Stimulated activated memory B cell treated with anti-CD40 and anti-IgM and Interleukin-4, amounts not matched to agents 10 μg/mL and 1 μg/mL and 100 μg/mL, for 72 hours (primary cell): ENCODE data around the gene C19orf25.

Source experiments
- ATAC-seq: fragments of 150-1000 bp; cut with Tn5 transposase; 2 replicates; pipeline ENCODE4 v1.10.0; 2021
- H3K27ac Mint-ChIP-seq: one replicate; pipeline ENCODE4 v1.8.0; 2022; ENCODE audit warnings: mild to moderate bottlenecking, mixed read lengths
- H3K27me3 Mint-ChIP-seq: one replicate; pipeline ENCODE4 v1.8.0; 2022; ENCODE audit warnings: mixed read lengths
- H3K36me3 Mint-ChIP-seq: one replicate; pipeline ENCODE4 v1.8.0; 2022; ENCODE audit warnings: mixed read lengths
- H3K4me1 Mint-ChIP-seq: one replicate; pipeline ENCODE4 v1.8.0; 2022; ENCODE audit warnings: mixed read lengths
- H3K4me3 Mint-ChIP-seq: one replicate; pipeline ENCODE4 v1.8.0; 2022; ENCODE audit warnings: mild to moderate bottlenecking, moderate library complexity, mixed read lengths
- H3K9me3 Mint-ChIP-seq: one replicate; pipeline ENCODE4 v1.8.0; 2022; ENCODE audit warnings: mixed read lengths

The C19orf25 gene

DNA sequence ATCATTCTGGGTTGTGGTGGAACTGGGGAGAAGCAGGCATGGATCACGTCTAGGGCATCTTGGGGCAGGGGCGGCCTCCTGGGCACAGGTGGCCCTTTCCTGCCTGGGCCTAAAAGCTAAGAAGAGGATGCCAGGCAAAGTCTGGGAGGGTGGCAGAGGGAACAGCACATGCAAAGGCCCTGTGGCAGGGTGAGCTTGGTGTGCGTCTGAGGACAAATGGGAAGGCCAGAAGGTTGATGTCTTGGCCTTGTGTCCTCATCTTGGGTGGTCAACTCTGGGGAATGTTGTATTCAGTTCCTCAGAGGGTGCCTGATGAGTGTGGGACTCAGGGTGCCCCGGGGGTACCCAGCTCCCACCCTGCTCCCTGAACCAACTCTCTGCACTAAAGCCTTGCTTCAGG, 39.5 kb upstream of the C19orf25 start:
- no peak for ATAC-seq
- Mint-ChIP-seq H3K4me1 (peaks cover 6% of the 10 kb centered on the region), H3K27me3 (peaks cover 76% of the 10 kb centered on the region), H3K4me3 (no peak overlapping the region), H3K27ac (no peak overlapping the region), H3K9me3 (peaks cover 2% of the 10 kb centered on the region), H3K36me3 (no peaks in the 10 kb centered on the region)

DNA sequence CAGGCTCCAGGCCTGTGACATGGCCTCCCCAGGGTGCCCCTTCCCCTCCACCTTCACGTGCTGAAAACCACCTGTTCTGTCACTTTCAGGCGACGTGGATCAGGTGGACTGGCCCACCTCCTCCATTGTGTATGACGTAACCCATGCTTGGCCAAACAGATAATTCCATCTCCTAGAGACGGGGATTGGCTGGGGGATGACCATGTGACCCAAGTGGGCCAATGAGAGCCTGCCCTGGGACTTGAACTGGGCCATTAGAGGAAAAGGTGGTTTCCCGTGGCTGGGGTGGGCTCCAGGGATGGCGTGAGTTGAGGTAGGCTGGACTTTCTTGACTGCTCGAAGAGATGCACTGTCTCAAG, 37.4 kb upstream of the C19orf25 start:
- Mint-ChIP-seq H3K4me3 (no peak overlapping the region), H3K4me1 (peaks cover 6% of the 10 kb centered on the region), H3K27me3 (peaks cover 71% of the 10 kb centered on the region), H3K36me3 (no peaks in the 10 kb centered on the region), H3K9me3 (peaks cover 2% of the 10 kb centered on the region), H3K27ac (no peak overlapping the region)
- ATAC-seq: no peak

DNA sequence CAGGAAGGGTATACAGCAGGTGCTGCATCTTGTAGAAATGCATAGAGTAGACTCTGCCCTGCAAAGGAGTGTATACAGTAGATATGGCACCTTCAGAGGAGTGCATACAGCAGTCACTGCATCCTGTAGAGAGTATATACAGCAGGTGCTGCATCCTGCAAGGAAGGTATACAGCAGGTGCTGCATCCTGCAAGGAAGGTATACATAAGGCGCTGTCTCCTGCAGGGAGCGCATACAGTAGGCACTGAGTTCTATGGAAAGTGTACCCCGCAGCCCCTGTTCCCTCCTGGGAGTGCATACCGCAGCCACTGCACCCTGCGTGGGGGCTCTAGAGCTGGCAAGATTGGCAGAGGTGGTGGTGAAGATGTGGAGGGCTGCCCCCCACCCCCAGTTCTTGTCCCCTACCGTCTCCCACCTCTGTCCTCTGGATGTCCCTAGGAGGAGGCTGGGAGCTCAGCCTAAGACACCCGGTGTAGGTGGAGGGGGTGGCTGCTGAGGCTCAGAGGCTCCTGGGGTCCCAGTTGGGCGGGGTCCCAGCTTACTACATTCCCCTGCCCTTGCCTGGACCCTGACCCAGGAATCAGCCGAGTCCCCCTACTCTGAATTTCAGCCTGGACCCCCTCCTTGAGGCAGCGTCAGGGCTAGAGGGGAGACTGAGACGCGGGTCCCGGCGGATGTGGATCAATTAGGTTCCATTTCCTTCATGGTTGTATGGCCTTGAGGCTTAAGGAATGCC, 36.1 kb upstream of the C19orf25 start:
- no peak for ATAC-seq
- Mint-ChIP-seq H3K36me3 (no peaks in the 10 kb centered on the region), H3K4me1 (peaks cover 6% of the 10 kb centered on the region), H3K27ac (no peak overlapping the region), H3K27me3 (peaks cover 78% of the 10 kb centered on the region), H3K9me3 (peaks cover 2% of the 10 kb centered on the region), H3K4me3 (no peak overlapping the region)

DNA sequence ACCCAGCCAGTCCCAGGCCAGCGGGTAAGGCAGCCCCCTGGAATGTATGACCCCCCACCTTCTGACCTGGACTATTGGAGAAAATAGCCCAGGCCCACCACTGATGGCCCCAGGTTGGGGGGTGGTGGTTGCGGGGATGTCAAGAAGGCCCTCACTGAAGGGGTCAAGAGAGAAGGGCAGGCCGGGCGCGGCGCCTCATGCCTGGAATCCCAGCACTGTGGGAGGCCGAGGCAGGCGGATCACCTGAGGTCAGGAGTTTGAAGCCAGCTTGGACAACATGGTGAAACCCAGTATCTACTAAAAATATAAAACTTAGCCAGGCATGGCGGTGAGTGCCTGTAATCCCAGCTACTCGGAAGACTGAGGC, 35.3 kb upstream of the C19orf25 start:
- H3K4me1 Mint-ChIP-seq: peaks cover 6% of the 10 kb centered on the region
- H3K4me3 Mint-ChIP-seq: peak overlapping the region; percentile 1
- no peaks in the 10 kb centered on the region for H3K36me3 Mint-ChIP-seq
- peaks cover 87% of the 10 kb centered on the region for H3K27me3 Mint-ChIP-seq
- peaks cover 2% of the 10 kb centered on the region for H3K9me3 Mint-ChIP-seq
- H3K27ac Mint-ChIP-seq: no peak overlapping the region
- no peak for ATAC-seq

DNA sequence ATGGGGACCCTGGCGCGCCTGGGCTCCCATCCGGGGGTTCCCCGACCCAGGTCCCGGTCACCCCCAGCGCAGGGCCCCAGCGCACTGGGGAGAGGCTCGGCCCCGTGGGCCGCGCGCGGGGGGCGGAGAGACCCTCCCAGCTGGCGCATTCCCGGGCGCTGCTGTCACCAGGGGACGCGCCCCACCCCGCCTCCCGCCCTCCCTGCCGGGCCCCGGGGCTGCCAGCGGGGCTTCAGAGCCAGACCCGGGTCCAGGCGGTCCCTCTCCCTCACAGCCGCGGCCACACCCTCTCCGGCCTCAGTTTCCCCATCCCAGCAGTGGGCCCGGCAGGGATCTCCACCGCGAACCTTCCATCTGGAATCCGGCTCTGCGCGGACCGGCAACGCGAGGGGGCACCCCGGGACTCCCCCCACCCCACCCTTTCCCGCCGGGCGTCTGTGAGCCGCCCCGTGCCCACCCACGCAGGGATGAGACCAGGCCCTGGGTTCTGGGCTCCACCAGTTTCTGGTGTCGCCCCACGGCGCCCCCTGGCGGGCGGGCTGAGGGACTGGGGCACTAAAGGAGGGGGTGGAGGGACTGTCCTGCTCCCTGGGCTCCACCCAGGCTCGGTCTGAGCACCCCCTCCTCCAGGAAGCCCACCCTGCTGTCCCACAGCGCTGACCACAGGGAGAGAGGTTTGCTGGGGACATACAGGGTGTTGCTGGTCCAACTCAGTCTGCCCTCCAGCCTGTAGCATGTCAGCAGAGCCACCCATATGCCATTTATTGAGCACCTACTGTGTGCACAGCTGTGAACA, 34.7 kb upstream of the C19orf25 start:
- Mint-ChIP-seq H3K9me3 (peaks cover 3% of the 10 kb centered on the region), H3K36me3 (no peaks in the 10 kb centered on the region), H3K4me3 (peak overlapping the region; percentile 1), H3K27me3 (peaks cover 87% of the 10 kb centered on the region), H3K27ac (no peak overlapping the region), H3K4me1 (peaks cover 6% of the 10 kb centered on the region)
- peak; percentile 38 for ATAC-seq

GRCh38 chr19:1512671-1513498, 33.9 kb upstream of the C19orf25 start, which contains the start of gene ADAMTSL5:
TSS of gene ADAMTSL5 (minus strand) at chr19:1513019. CDS start at chr19:1510943, 2,076 bp downstream.
- Mint-ChIP-seq H3K9me3 (peaks cover 7% of the 10 kb centered on the region), H3K27ac (no peak within 1 kb of the TSS), H3K4me3 (peak within 1 kb of the TSS; percentile 58), H3K4me1 (peaks cover 9% of the 10 kb centered on the region), H3K27me3 (peaks cover 87% of the 10 kb centered on the region), H3K36me3 (peaks cover 2% of the 10 kb centered on the region)
- peak; percentile 74 for ATAC-seq

DNA sequence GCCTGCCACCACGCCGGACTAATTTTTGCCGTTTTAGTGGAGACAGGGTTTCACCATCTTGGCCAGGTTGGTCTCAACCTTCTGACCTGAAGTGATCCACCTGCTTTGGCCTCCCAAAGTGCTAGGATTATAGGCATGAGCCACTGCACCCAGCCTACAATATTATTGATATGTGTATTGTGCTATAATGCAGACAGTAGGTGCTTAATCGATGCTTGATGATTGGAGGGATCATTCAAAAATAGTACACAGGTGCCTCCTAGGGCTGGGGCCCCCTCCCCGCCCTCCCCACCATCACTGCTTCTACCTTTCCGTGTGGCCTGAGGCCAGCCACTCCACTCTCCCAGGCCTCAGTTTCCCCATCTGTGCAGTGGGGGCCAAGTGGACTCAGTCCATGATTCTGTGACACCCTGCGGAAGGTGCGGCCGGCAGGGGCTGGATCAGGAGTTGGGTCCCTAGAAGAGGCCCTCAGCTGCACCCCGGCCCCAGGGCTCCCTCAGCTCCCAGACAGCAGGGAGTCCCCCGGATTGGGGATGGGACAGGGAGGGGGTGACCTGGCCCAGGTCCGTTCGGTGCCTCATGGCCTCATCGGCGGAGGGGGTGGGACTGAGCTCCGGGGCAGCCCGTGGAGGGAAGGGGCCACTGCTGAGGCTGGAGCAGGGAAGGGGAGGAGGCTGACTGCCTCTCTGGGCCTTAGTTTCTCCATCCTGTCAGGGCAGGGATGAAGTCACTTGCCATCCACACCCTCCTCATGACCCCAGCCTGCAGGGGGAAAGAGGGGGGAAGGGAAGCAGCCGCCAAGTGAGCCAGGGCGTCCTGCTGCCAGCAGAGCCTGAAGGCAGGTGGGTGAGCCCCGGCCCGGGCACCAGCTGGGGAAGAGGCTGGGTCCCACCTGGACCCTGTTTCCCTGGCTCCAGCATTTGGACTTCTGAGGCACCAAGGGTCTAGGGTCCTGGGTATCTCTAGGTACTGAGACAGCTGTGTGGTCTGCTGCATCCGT, 32.6 kb upstream of the C19orf25 start:
- Mint-ChIP-seq H3K9me3 (peaks cover 8% of the 10 kb centered on the region), H3K27ac (no peak overlapping the region), H3K27me3 (peaks cover 91% of the 10 kb centered on the region), H3K4me1 (peaks cover 18% of the 10 kb centered on the region), H3K36me3 (peaks cover 5% of the 10 kb centered on the region), H3K4me3 (no peak overlapping the region)
- no peak for ATAC-seq

GRCh38 chr19:1510807-1511206, 31.8 kb upstream of the C19orf25 start:
- H3K4me3 Mint-ChIP-seq: no peak overlapping the region

DNA sequence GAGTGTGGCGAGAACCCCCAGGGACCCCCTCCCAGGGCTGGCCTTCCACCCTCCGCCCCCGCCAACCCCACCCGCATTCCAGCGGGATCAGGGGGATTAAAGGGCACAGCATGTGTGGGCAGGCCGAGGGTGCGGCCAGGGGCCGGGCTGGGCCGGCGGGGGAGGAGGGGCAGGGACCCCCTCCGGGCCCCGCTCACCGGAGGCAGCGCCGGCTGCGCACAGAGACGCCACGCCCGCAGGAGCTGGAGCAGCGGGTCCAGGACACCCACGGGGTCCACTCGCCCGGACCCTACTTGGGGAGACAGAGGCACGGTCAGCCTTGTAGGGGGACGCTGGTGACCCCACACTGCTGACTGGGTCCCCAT, 31.4 kb upstream of the C19orf25 start:
- H3K9me3 Mint-ChIP-seq: peaks cover 6% of the 10 kb centered on the region
- no peak overlapping the region for H3K4me3 Mint-ChIP-seq
- no peak overlapping the region for H3K27ac Mint-ChIP-seq
- peaks cover 92% of the 10 kb centered on the region for H3K27me3 Mint-ChIP-seq
- ATAC-seq: no peak
- H3K36me3 Mint-ChIP-seq: peaks cover 5% of the 10 kb centered on the region
- H3K4me1 Mint-ChIP-seq: peaks cover 18% of the 10 kb centered on the region

More at GRCh38 chr19:1510807-1511206, 31.8 kb upstream of the C19orf25 start:
- peaks cover 91% of the 10 kb centered on the region for H3K27me3 Mint-ChIP-seq
- H3K27ac Mint-ChIP-seq: no peak overlapping the region
- peaks cover 18% of the 10 kb centered on the region for H3K4me1 Mint-ChIP-seq
- peaks cover 6% of the 10 kb centered on the region for H3K9me3 Mint-ChIP-seq
- H3K36me3 Mint-ChIP-seq: peaks cover 5% of the 10 kb centered on the region
- no peak for ATAC-seq

GRCh38 chr19:1509602-1510441, 30.8 kb upstream of the C19orf25 start:
- H3K27ac Mint-ChIP-seq: no peak overlapping the region
- peaks cover 6% of the 10 kb centered on the region for H3K9me3 Mint-ChIP-seq

GRCh38 chr19:1508507-1508856, 29.5 kb upstream of the C19orf25 start:
- Mint-ChIP-seq H3K4me1 (peaks cover 12% of the 10 kb centered on the region), H3K36me3 (peaks cover 5% of the 10 kb centered on the region), H3K27ac (peak overlapping the region; percentile 94), H3K9me3 (peaks cover 6% of the 10 kb centered on the region), H3K4me3 (peak overlapping the region; percentile 12), H3K27me3 (peaks cover 92% of the 10 kb centered on the region)
- ATAC-seq: no peak

More at GRCh38 chr19:1509602-1510441, 30.8 kb upstream of the C19orf25 start:
- no peak for ATAC-seq
- H3K4me1 Mint-ChIP-seq: peaks cover 18% of the 10 kb centered on the region
- peaks cover 5% of the 10 kb centered on the region for H3K36me3 Mint-ChIP-seq
- no peak overlapping the region for H3K4me3 Mint-ChIP-seq
- peaks cover 92% of the 10 kb centered on the region for H3K27me3 Mint-ChIP-seq

DNA sequence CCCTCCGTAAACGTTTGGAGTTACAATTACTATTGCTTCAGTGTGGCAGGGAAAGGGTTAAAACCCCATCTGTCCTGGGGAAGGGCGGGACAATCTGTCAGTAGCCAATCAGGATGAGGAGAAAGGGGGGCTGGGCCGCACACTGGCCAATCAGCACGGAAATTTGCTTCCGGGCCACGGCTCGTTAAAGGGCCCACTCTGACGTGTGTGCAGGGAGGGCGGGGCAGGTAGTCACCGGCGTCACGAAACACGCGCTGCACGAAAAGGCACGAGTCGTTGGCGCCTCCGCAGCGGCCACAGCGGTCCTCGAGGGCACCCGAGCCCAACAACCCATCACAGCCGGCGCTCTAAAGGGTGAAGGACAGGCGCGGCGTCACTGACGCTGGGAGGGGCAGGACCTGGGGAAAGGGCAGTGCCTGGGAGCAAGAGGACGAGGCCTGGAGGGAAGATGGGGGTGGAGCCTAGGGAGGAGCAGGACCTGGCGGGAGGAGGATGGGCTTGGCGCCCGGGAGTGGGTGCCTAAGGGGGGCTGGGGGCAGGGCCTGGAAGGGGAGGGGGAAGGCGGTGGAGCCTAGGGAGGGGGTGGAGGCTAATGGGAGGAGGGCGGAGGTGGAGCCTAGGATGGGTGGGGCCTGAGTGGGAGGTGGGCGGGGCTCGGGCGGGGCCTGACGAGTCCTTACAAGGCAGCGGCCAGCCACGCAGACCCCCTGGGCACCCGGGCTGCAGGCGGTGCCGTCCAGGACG, 28.9 kb upstream of the C19orf25 start:
- ATAC-seq: peak; percentile 82
- peak overlapping the region; percentile 94 for H3K27ac Mint-ChIP-seq
- H3K4me3 Mint-ChIP-seq: peak overlapping the region; percentile 87
- peaks cover 97% of the 10 kb centered on the region for H3K27me3 Mint-ChIP-seq
- peaks cover 6% of the 10 kb centered on the region for H3K9me3 Mint-ChIP-seq
- peaks cover 5% of the 10 kb centered on the region for H3K36me3 Mint-ChIP-seq
- peaks cover 12% of the 10 kb centered on the region for H3K4me1 Mint-ChIP-seq

DNA sequence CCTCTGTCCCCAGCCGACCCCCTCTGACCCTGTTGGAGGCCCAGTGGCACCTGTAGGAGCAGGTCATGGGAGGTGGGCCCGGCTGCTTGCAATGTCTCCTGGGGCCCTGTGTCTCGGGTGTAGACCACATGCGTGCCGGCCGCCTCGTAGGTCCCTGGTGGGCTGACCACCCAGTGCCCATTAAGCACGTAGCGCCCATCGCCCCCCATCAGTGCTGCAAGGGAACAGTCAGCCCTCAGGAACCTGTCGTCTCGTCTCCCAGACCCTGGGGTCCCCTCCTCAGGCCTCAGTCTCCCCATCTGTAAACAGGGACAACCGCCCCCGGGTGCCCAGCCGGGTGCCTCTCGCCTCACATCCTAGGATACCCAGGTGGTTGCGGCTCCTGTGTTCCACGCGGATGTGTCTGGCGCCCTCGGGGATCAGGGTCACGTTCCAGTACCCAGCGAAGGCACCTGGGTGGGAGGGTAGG, 28.2 kb upstream of the C19orf25 start:
- Mint-ChIP-seq H3K36me3 (peaks cover 5% of the 10 kb centered on the region), H3K27ac (no peak overlapping the region), H3K9me3 (peaks cover 6% of the 10 kb centered on the region), H3K4me3 (no peak overlapping the region), H3K4me1 (peaks cover 12% of the 10 kb centered on the region), H3K27me3 (peaks cover 95% of the 10 kb centered on the region)
- ATAC-seq: no peak
